Measurements from ENCODE around the gene HMHB1.

GRCh38 chr5:143791848-143792731, 19.9 kb upstream of the HMHB1 start:
- TF ChIP-seq CTCF (conservative IDR thresholded peaks at IDR 0.05 in 1 of 2, IDR thresholded peaks at IDR 0.05 in 1 of 2; ENCODE audit: low read depth in 1 of 2, low read length in 2 of 2) (no peak), EZH2 (IDR thresholded peaks at IDR 0.05; ENCODE audit: low read length, missing control alignments) (no peak)

Data from fibroblast of lung (primary cell).